HepG2 (cell line): ENCODE measurements around the gene CCDC88C. TPM values are rescaled to one million over a fixed set of nuclear protein-coding genes. Genes with fewer than 3 reads are reported as not detected.

Source experiments
- ATAC-seq: fragments of 200-7000 bp; cut with Tn5 transposase; 3 replicates; pipeline ENCODE4 v1.9.1; 2020; ENCODE audit warnings: mild to moderate bottlenecking, moderate library complexity
- BruUV-seq: library from RNA; stranded (reverse); fragments of 400-500 nt; replicated peaks from 2 replicates; lab custom pipeline; 2021; lab: Mats Ljungman, UMichigan
- CTCF ChIA-PET: fragments of 300-600 bp; formaldehyde crosslinking; extraction: SDS; loops from one replicate; lab custom pipeline; 2021; ENCODE audit warnings: low total read pairs, inconsistent platforms, low intra/inter-chr PET ratio; lab: Yijun Ruan, JAX
- POLR2A ChIA-PET: fragments of 350-600 bp; sonication (Branson Sonifier 250); formaldehyde crosslinking; loops from one replicate; lab custom pipeline; 2020; ENCODE audit warnings: antibody characterized with exemption, inconsistent platforms; lab: Yijun Ruan, JAX
- DNase-seq: peaks from one replicate; pipeline ENCODE4 v3.0.0-alpha.2; 2015; ENCODE audit warnings: low spot score
- FAIRE-seq: peaks from 3 replicates; lab custom pipeline; 2011; peaks lifted over from hg19 to GRCh38; lab: Jason Lieb, UNC
- H2AFZ ChIP-seq: one replicate; pipeline ENCODE4 v1.6.1; 2011; ENCODE audit warnings: low read length, inconsistent platforms
- H3K27ac ChIP-seq: fragments of 300-600 bp; 3 replicates; pipeline ENCODE4 v1.8.0; 2011; ENCODE audit warnings: mixed run types, mild to moderate bottlenecking, mixed read lengths, low read length, inconsistent platforms; ENCODE audit not compliant: insufficient read depth; ENCODE audit errors: extremely low read length
- H3K27me3 ChIP-seq, 2 experiments: fragments of 200-600 bp in 1 of 2; 2 replicates in 1 of 2; 3 replicates in 1 of 2; pipeline versions ENCODE4 v1.6.0 to v1.8.0; 2011; ENCODE audit warnings: low read length in 2 of 2, mild to moderate bottlenecking in 2 of 2, moderate library complexity in 2 of 2, inconsistent platforms in 1 of 2; ENCODE audit not compliant: insufficient read depth in 2 of 2, control insufficient read depth in 1 of 2
- H3K36me3 ChIP-seq, 2 experiments: fragments of 200-600 bp in 1 of 2; replicated peaks in 1 of 2; 2 replicates in 1 of 2; 3 replicates in 1 of 2; pipeline versions ENCODE4 v1.5.1 to v1.8.0; 2011; ENCODE audit warnings: low read length in 2 of 2, inconsistent platforms in 1 of 2; ENCODE audit not compliant: insufficient read depth in 2 of 2, control insufficient read depth in 1 of 2
- H3K4me1 ChIP-seq: 2 replicates; pipeline ENCODE4 v1.5.1; 2012; ENCODE audit warnings: low read length, inconsistent platforms; ENCODE audit not compliant: insufficient read depth
- H3K4me2 ChIP-seq: 2 replicates; pipeline ENCODE4 v1.6.0; 2011; ENCODE audit warnings: low read depth, low read length, inconsistent platforms
- H3K4me3 ChIP-seq, 3 experiments: fragments of 200-600 bp in 1 of 3; sonication (generic), shearing (Covaris generic) in 1 of 3; replicated peaks in 1 of 3; 2 replicates each; pipeline ENCODE4 v1.5.1; 2011 to 2016; ENCODE audit warnings: low read length in 3 of 3, inconsistent platforms in 2 of 3, low read depth in 2 of 3, mild to moderate bottlenecking in 2 of 3, control low read depth in 1 of 3, mixed read lengths in 1 of 3; ENCODE audit not compliant: insufficient read depth in 1 of 3
- H3K79me2 ChIP-seq: one replicate; pipeline ENCODE4 v1.6.1; 2011; ENCODE audit warnings: low read length, inconsistent platforms; ENCODE audit not compliant: insufficient read depth
- H3K9ac ChIP-seq: 2 replicates; pipeline ENCODE4 v1.6.0; 2011; ENCODE audit warnings: mild to moderate bottlenecking, low read depth, low read length, inconsistent platforms; ENCODE audit not compliant: insufficient read depth
- H3K9me3 ChIP-seq: 2 replicates; pipeline ENCODE4 v1.5.1; 2012; ENCODE audit warnings: mild to moderate bottlenecking, low read length
- H4K20me1 ChIP-seq: 2 replicates; pipeline ENCODE4 v1.6.0; 2011; ENCODE audit warnings: inconsistent platforms, mild to moderate bottlenecking, low read length, moderate library complexity; ENCODE audit not compliant: insufficient read depth
- ARID5B ChIP-seq: IDR thresholded peaks from 2 replicates; pipeline ENCODE4 v1.4.0; 2020; ENCODE audit warnings: mild to moderate bottlenecking, missing genetic modification reagents
- CSRNP2 ChIP-seq: sonication (generic); formaldehyde crosslinking; conservative IDR thresholded peaks from 2 replicates; pipeline ENCODE4 v1.8.0; 2022; ENCODE audit warnings: low read depth, missing genetic modification reagents
- EED ChIP-seq: sonication (generic); formaldehyde crosslinking; IDR thresholded peaks from 2 replicates; pipeline ENCODE4 v1.5.0; 2020; ENCODE audit warnings: mild to moderate bottlenecking, missing genetic modification reagents
- GRHL1 ChIP-seq: sonication (generic); formaldehyde crosslinking; conservative IDR thresholded peaks from 2 replicates; pipeline ENCODE4 v1.8.0; 2022; ENCODE audit warnings: missing genetic modification reagents
- MEIS1 ChIP-seq: sonication (generic); formaldehyde crosslinking; IDR thresholded peaks from 2 replicates; pipeline ENCODE4 v1.9.0; 2021; ENCODE audit warnings: mild to moderate bottlenecking, missing genetic modification reagents, moderate library complexity, borderline replicate concordance
- NR2F6 ChIP-seq, 2 experiments: IDR thresholded peaks; 2 replicates each; pipeline ENCODE4 v1.6.1; 2016; ENCODE audit warnings: antibody characterized with exemption in 1 of 2, mild to moderate bottlenecking in 1 of 2
- TBX3 ChIP-seq: fragments of 450-650 bp; IDR thresholded peaks from 2 replicates; pipeline ENCODE4 v1.6.1; 2017; ENCODE audit warnings: antibody characterized with exemption, mild to moderate bottlenecking, inconsistent platforms, borderline replicate concordance
- THYN1 ChIP-seq: sonication (generic); formaldehyde crosslinking; IDR thresholded peaks from 2 replicates; pipeline ENCODE4 v1.8.1; 2023; ENCODE audit warnings: low read depth, mild to moderate bottlenecking, moderate library complexity, missing genetic modification reagents, borderline replicate concordance
- ZNF616 ChIP-seq: sonication (generic); formaldehyde crosslinking; IDR thresholded peaks from 2 replicates; pipeline ENCODE4 v1.5.0; 2020; ENCODE audit warnings: low read depth, mild to moderate bottlenecking, missing genetic modification reagents
- ZNF670 ChIP-seq: sonication (generic); formaldehyde crosslinking; IDR thresholded peaks from 2 replicates; pipeline ENCODE4 v1.8.0; 2022; ENCODE audit warnings: mild to moderate bottlenecking, missing genetic modification reagents, borderline replicate concordance
- WGBS: methylation state at CpG from one replicate; pipeline ENCODE4 v1.1.6; 2017; ENCODE audit warnings: low lambda C conversion rate; 5-methylcytosine and 5-hydroxymethylcytosine counted together
- in situ Hi-C: cut with HindIII; loops from 2 replicates; pipeline ENCODE4 v1.10.0; 2017; ENCODE audit warnings: low pct_unique_long_range_greater_than_20kb; ENCODE audit not compliant: extremely low pct_ligation_motif_present
- intact Hi-C: fragments of 100-400 bp; cut with micrococcal nuclease; formaldehyde crosslinking; loops from one replicate; pipeline ENCODE4 v1.10.0; 2022; ENCODE audit not compliant: unreplicated experiment
- polyA plus RNA-seq, 8 experiments: library from polyadenylated mRNA; depleted of rRNA in 3 of 8; stranded (reverse) in 7 of 8; unstranded in 1 of 8; fragments of >200 nt; fragmentation: Illumina TruSeq in 4 of 8; extraction: Trizol in 4 of 8; gene quantifications; 2 replicates each; pipeline versions ENCODE4 v1.2.1 to v1.2.3, GENCODE V29; 2011 to 2016; ENCODE audit warnings: low read depth in 4 of 8, missing spikeins in 1 of 8, mixed read lengths in 1 of 8; ENCODE audit not compliant: insufficient read depth in 1 of 8
- total RNA-seq, 5 experiments: library from RNA; depleted of rRNA; stranded (reverse); fragments of >200 nt; fragmentation: Illumina TruSeq; extraction: Trizol; gene quantifications; 2 replicates each; pipeline ENCODE4 v1.2.3, GENCODE V29; 2016; ENCODE audit warnings: low read depth in 1 of 5
- TF ChIP-seq, protein P1 (sequence below): sonication (generic); formaldehyde crosslinking; IDR thresholded peaks from 2 replicates; pipeline ENCODE4 v1.5.0; 2020; ENCODE audit warnings: mild to moderate bottlenecking, missing genetic modification reagents
- TF ChIP-seq, protein P2 (sequence below): sonication (generic); formaldehyde crosslinking; IDR thresholded peaks from 2 replicates; pipeline ENCODE4 v1.5.1; 2020; ENCODE audit warnings: mild to moderate bottlenecking, missing genetic modification reagents, moderate library complexity

The CCDC88C gene
- total and polyA plus RNA-seq, 2 of the 13 experiments (the other 11 are each of a cell fraction or from before 2014, with no cell fraction given): 3.6 to 11.7 TPM

GRCh38 chr14:91227183-91227628 lies 190.4 kb downstream of the CCDC88C start:
- no peak overlapping the region for H3K9ac ChIP-seq
- H3K4me3 ChIP-seq: no peak overlapping the region
- TF ChIP-seq MEIS1 (no peak), ZNF670 (CRISPR knock-in tag) (no peak), TBX3 (no peak), THYN1 (CRISPR knock-in tag) (no peak), EED (CRISPR knock-in tag) (no peak), NR2F6 (IDR thresholded peaks at IDR 0.05) (no peak), NR2F6 (CRISPR knock-in tag; IDR thresholded peaks at IDR 0.05) (no peak), GRHL1 (CRISPR knock-in tag) (no peak), CSRNP2 (CRISPR knock-in tag) (no peak), ARID5B (CRISPR knock-in tag) (no peak), ZNF616 (CRISPR knock-in tag) (no peak)
- TF ChIP-seq, protein P1, sequence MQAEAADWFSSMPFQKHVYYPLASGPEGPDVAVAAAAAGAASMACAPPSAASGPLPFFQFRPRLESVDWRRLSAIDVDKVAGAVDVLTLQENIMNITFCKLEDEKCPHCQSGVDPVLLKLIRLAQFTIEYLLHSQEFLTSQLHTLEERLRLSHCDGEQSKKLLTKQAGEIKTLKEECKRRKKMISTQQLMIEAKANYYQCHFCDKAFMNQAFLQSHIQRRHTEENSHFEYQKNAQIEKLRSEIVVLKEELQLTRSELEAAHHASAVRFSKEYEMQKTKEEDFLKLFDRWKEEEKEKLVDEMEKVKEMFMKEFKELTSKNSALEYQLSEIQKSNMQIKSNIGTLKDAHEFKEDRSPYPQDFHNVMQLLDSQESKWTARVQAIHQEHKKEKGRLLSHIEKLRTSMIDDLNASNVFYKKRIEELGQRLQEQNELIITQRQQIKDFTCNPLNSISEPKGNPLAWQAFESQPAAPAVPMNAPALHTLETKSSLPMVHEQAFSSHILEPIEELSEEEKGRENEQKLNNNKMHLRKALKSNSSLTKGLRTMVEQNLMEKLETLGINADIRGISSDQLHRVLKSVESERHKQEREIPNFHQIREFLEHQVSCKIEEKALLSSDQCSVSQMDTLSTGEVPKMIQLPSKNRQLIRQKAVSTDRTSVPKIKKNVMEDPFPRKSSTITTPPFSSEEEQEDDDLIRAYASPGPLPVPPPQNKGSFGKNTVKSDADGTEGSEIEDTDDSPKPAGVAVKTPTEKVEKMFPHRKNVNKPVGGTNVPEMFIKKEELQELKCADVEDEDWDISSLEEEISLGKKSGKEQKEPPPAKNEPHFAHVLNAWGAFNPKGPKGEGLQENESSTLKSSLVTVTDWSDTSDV (CRISPR knock-in tag): no peak
- TF ChIP-seq, protein P2, sequence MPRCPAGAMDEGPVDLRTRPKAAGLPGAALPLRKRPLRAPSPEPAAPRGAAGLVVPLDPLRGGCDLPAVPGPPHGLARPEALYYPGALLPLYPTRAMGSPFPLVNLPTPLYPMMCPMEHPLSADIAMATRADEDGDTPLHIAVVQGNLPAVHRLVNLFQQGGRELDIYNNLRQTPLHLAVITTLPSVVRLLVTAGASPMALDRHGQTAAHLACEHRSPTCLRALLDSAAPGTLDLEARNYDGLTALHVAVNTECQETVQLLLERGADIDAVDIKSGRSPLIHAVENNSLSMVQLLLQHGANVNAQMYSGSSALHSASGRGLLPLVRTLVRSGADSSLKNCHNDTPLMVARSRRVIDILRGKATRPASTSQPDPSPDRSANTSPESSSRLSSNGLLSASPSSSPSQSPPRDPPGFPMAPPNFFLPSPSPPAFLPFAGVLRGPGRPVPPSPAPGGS (CRISPR knock-in tag): no peak
- H3K4me1 ChIP-seq: no peaks in the 10 kb centered on the region
- ChIA-PET CTCF (no interaction called here), POLR2A (no interaction called here)
- DNase-seq (no peak), ATAC-seq (no peak), FAIRE-seq (no peak)
- no peaks in the 10 kb centered on the region for H4K20me1 ChIP-seq
- intact Hi-C loops: no loop called here
- WGBS: 84% methylated on average over 7 of the region's 7 CpGs
- BruUV-seq: no TSS peak
- no peak overlapping the region for H3K4me2 ChIP-seq
- no peaks in the 10 kb centered on the region for H3K79me2 ChIP-seq
- no peak overlapping the region for H2AFZ ChIP-seq
- no peak overlapping the region for H3K27ac ChIP-seq
- H3K9me3 ChIP-seq: no peaks in the 10 kb centered on the region
- in situ Hi-C loops: no loop called here
- H3K36me3 ChIP-seq: no peaks in the 10 kb centered on the region
- no peaks in the 10 kb centered on the region for H3K27me3 ChIP-seq
